Stimulated activated naive CD8-positive, alpha-beta T cell treated with anti-CD3 and anti-CD28 coated beads, Interleukin-15, Interleukin-2, amounts not matched to agents 100 U/mL and 50 U/mL, for 24 hours (primary cell): Measurements from ENCODE around the gene NR4A1.
A peak's percentile ranks its signal among the peaks of the same experiment; 100 is the strongest.

ENCODE experiments used
- ATAC-seq: fragments of 150-1000 bp; cut with Tn5 transposase; one replicate; pipeline ENCODE4 v1.10.0; 2021
- DNase-seq: peaks from one replicate; pipeline ENCODE4 v3.0.0; 2021

NR4A1 gene

GRCh38 chr12:52041695-52042123 lies 9.5 kb upstream of the NR4A1 start:
- ATAC-seq (peak; percentile 47), DNase-seq (peak; percentile 67)

DNA sequence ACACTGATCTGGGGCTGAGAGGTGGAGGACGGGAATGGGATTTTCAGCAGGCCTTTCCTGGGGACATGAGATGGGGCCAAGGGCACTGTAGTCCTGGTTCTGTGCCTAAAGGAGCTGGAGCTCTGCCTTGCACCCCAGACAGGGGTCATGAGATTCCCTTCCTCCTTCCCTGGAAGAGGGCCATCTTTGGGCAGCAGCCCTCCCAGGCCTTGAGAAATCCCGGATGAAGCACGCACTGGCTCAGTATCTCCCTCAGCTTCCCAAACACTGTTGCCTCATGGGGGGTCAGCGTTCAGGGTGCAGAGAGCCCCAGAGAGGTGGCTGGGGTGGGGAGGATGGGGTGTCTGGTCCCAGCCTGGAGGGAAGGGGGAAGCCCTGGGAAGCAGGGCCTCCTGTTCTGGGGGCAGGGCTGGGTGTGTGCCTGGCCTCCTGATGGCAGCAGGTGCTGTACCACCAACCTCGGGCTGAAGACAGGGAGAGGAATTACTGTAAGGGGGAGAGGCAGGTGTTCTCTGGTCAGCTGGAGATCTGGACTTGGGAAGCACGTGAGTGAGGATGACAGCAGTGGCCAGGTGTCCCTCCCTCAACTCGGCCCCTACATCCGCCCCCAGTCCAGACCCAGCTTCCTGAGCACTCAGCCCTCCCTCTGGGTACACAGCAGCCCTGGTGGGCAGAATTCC lies 8.4 kb upstream of the NR4A1 start:
- no peak for DNase-seq
- no peak for ATAC-seq

DNA sequence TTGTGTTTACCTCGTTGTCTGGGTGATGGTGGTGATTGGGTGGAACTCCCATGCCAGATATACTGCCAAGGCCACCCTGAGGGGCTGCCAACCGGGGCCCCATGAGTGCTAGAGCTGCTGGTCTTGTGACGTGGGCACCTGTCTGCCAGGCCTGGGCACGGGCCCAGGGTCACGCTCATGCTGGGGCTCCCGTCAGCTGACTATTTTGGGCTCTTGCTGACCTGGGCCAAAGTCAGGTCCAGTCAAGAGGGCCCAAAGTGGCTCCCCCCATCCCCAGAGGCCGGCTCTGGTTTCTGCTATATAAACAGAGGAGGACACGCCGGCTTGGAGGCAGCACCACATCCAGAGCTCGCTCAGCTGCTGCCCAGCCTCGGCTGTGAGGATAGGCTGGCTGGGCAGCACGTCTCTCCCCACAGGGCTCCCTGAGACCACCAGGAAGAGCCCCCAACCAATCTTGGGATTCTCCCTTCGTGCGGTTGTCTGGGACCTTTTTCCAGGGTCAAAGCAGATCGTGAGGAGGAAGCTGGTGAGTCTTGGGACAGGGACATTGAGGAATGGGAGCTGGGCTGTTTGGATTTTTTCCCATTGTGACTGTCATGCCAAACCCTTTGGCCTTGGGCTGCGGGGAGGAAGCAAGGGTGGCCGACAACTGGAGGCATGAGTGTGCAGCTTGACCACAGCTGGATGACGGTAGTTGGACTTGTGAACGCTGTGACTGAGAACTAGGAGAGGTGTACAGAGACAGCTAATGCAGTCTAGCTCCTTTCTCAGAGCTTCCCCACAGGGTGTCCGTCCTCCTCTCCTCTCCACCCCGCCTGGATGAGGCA lies 7.6 kb upstream of the NR4A1 start:
- no peak for DNase-seq

GRCh38 chr12:52044292-52044983 lies 6.8 kb upstream of the NR4A1 start:
- no peak for DNase-seq
- ATAC-seq: no peak

More for the DNA sequence above, 7.6 kb upstream of the NR4A1 start:
- no peak for ATAC-seq

DNA sequence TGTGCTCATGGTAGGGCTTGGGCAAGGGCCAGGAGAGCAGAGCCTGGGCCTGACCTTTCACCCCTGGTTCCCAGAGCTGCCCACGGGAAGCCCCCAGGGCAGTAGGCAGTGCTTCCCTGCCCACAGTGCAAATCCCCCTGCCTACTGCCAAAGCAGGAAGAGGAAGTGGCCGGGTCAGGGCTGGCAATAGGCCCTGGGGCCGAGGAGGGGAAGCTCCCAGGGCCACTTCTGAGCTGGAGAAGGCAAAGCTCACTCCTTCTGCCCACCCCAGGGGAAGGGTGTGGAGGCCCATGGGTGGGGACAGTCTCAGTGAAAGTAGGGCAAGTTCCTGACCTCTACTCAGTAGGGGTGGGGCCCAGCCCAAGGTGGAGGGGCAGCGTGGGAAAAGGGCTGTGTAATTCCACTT lies 5.4 kb upstream of the NR4A1 start:
- ATAC-seq (no peak), DNase-seq (no peak)

- no peak for ATAC-seq
- no peak for DNase-seq
These were observed 4.4 kb upstream of the NR4A1 start for GRCh38 chr12:52046859-52047258.

DNA sequence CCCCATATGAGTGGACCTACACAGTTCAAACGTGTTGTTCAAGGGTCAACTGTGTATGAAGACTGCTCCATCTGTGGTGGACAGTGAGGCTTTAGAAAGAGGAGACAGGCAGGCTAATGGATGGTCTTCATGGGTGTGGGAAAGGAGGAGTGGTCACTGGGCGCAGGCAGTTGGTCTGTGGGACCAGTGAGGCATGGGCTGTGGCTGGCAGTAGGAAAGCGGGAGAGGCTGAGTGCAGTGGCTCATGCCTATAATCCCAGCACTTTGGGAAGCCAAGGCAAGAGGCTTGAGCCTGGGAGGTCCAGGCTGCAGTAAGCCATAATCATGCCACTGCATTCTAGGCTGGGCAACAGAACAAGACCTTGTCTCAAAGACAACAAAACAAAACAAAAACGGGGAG lies 2.0 kb upstream of the NR4A1 start:
- ATAC-seq (no peak), DNase-seq (no peak)

DNA sequence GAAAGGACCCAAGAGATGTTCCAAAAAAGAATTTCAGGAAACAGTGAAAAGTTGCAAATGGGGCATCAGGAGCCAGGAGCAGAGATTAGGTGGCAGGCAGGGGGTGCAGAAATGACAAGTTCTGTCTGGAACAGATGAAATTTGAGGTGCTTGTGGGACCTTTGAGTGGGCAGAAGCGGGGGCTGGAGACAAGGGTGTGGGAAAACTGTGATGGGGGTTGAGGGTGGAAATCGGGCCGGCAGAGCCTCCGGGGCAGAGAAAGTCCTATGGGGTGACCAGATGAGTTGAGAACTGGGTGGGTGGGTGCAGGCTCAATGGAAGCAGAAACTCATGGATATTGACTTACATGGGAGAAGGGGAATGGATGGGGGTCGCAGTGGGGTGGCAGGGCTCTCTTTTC lies 1.6 kb upstream of the NR4A1 start:
- DNase-seq (no peak), ATAC-seq (no peak)

- ATAC-seq (no peak), DNase-seq (no peak)
These were observed 1.0 kb upstream of the NR4A1 start for GRCh38 chr12:52050116-52050757.

DNA sequence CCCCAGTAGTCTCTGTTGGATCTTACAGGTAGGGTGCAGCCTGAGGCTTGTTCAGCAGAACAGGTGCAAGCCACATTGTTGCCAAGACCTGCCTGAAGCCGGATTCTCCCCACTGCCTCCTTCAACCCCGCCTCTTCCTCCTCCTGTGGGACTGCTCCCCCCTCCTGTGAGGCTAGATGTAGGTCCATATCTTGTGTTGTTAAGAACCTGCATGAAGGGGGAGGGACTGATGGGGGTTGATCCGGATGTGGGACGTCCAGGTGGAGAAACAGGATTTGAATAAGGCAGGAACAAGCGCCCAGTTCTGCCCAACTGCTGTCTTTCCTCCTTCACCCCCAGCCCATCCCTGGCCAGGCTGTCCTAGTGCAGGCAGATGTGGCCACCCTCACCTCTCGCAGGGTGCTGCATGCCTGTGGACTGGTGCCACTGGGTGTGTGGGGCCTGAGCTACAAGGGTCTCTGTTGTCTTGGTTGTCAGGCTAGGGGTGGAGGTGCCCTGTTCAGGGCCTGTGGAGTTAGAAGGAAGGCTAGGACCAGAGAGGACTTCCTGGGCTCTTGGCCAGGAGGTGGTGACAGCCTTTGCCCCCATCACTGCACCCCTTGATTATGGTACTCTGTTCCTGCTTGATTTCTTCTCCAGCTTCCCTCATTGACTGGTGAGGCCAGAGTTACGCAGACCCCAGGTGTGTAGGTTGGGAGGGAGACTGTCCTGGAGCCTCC lies 1.4 kb downstream of the NR4A1 start:
- ATAC-seq (no peak), DNase-seq (no peak)

GRCh38 chr12:52053536-52054209 lies 2.4 kb downstream of the NR4A1 start:
- no peak for ATAC-seq
- no peak for DNase-seq

DNA sequence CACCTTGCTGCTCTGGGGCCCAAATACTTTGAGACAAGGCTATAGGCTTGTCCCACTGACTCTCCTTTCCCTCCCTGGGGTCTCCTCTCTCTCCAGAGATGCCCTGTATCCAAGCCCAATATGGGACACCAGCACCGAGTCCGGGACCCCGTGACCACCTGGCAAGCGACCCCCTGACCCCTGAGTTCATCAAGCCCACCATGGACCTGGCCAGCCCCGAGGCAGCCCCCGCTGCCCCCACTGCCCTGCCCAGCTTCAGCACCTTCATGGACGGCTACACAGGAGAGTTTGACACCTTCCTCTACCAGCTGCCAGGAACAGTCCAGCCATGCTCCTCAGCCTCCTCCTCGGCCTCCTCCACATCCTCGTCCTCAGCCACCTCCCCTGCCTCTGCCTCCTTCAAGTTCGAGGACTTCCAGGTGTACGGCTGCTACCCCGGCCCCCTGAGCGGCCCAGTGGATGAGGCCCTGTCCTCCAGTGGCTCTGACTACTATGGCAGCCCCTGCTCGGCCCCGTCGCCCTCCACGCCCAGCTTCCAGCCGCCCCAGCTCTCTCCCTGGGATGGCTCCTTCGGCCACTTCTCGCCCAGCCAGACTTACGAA lies 3.1 kb downstream of the NR4A1 start:
- DNase-seq (no peak), ATAC-seq (no peak)

- ATAC-seq (no peak), DNase-seq (no peak)
These were observed 3.8 kb downstream of the NR4A1 start for GRCh38 chr12:52054833-52055730.

GRCh38 chr12:52055731-52056711 lies 4.8 kb downstream of the NR4A1 start:
- no peak for DNase-seq
- ATAC-seq: no peak

- ATAC-seq: no peak
- no peak for DNase-seq
These were observed 5.8 kb downstream of the NR4A1 start for GRCh38 chr12:52056801-52057637.

- DNase-seq (no peak), ATAC-seq (no peak)
These were observed 6.7 kb downstream of the NR4A1 start for GRCh38 chr12:52057638-52058576.
